WTC11 (cell line): Measurements from ENCODE around the gene CCDC200.

ENCODE experiments used
- ATF2 ChIP-seq: sonication (generic); formaldehyde crosslinking; IDR thresholded peaks from 2 replicates; pipeline ENCODE4 v1.8.1; 2022; ENCODE audit warnings: low read depth, missing genetic modification reagents, borderline replicate concordance
- CREB1 ChIP-seq: sonication (generic); formaldehyde crosslinking; IDR thresholded peaks from 2 replicates; pipeline ENCODE4 v1.8.0; 2023; ENCODE audit warnings: mild to moderate bottlenecking, missing genetic modification reagents
- CTCF ChIP-seq: fragments of 200-600 bp; IDR thresholded peaks from 2 replicates; pipeline ENCODE4 v1.8.0; 2022; ENCODE audit warnings: antibody characterized with exemption
- NR2C2 ChIP-seq: sonication (generic); formaldehyde crosslinking; IDR thresholded peaks from 2 replicates; pipeline ENCODE4 v1.8.0; 2022; ENCODE audit warnings: mild to moderate bottlenecking, missing genetic modification reagents
- TF ChIP-seq, protein P1 (sequence below): sonication (generic); formaldehyde crosslinking; IDR thresholded peaks from 2 replicates; pipeline ENCODE4 v1.8.0; 2022; ENCODE audit warnings: mild to moderate bottlenecking, missing genetic modification reagents

DNA sequence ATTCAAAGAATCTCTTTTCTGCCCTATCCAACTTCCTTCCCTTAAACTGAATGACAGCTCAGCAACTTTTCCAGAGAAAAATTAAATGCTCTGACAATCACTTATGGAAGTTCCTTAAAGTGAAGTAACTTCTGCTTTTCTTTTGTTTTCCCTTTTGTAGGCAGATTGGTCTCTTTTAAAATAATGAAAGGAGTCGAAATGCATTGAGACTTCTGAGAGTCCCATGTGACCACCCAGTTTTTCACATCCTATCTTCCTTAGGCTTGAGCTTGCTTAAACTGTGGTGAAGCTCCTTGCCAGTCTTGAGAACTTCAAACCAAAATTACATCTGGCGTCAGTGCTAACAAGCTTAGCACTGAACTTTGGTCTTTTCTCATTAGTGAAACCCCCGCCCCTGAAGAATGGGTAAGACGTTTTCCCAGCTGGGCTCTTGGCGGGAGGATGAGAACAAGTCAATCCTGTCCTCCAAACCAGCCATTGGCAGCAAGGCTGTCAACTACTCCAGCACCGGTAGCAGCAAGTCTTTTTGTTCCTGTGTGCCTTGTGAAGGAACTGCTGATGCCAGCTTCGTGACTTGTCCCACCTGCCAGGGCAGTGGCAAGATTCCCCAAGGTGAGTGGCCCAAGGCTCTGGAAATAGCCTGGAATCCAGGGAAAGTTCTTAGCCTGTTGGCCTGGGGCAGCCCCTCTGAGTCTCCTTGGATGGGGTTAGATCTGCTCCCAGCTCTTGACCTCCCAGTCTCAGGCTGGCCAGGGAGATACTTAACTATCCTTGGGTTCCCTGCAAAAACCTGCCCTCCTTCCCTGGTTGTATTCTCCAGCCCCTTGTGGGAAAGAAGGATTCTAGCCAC, 15.6 kb downstream of the CCDC200 start:
- no peak for TF ChIP-seq CTCF
- TF ChIP-seq, protein P1, sequence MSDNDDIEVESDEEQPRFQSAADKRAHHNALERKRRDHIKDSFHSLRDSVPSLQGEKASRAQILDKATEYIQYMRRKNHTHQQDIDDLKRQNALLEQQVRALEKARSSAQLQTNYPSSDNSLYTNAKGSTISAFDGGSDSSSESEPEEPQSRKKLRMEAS: no peak
- TF ChIP-seq CREB1 (CRISPR knock-in tag): no peak
- no peak for TF ChIP-seq ATF2
- no peak for TF ChIP-seq NR2C2 (CRISPR knock-in tag)
